HG03139 (cell line): ENCODE data around the gene OR2H2.

Experiments used
- ATAC-seq: cut with Tn5 transposase; IDR thresholded peaks from one replicate; pipeline ENCODE4 v1.9.1; 2021; ENCODE audit not compliant: unreplicated experiment

OR2H2 gene

DNA sequence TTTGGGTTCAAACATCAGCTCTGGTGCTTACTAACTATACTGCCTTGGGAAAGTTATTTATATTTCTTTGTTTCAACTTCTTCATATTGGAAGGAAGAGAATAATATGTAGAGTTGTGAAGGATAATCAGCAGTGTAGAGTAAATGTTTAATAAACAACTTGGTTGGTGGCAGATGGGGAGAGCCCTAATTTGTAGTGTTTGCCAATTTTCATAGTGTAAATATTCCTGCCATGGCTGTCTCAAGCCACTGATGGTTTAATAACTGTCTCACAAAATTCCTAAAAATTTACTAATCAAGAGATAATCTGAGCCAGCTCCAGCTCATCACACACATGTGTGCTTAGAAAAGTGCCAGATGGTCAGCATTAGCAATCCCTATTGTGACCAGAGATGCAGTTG, at the start of gene OR2H2:
OR2H2 (plus strand) TSS at position 301 of the 400 bp plus-strand sequence. CDS start 2,824 bp downstream, outside the sequence.
- ATAC-seq: no peak

DNA sequence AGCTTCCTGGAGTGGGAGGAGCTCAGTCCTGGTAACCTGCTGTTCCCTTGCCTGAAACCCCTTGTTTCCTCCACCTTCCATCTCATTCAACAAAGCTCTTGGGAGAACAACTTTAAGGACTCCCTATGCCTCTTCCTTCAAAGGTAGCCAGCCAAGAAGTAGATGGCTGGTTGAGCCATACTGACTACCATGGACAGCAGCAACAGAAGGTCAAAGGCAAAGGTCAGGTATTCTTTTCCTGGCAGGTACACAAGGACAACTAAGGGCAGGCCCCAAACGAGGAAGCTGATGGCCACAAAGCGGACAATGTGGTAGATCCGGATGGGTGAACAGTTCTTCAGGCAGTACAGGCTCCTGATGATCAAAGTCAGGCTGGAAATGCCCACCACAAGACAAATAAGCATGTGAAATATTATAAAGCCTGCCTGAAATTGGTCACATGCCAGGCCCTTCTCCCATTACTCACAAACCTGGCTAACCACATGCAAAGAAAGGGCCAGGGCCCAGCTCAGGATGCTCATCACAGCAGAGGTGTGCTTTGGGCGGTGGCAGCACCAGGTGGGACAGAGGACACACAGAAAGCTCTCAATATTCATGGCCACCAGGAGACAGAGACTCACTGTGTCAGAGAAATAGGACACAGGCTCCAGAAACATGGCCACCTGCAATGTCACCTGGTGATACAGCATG, 47.1 kb upstream of the OR2H2 start:
- ATAC-seq: no peak

DNA sequence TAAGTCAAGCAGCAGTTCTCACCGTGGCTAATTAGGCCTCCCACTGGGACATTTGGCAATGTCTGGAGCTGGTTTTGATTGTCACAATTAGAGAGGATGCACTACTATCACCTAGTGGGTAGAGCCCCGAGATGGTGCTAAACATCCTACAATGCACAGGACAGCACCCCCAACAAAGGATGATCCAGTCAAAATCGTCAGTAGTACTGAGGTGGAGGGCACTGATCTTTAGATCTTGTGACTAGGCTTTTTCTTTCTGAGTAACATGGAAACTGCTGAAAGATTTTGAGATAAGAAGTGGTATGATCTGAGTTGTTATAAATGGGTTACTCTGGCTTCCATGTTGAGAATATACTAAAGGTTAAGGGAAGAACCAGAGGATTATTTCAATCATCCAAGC, 37.3 kb upstream of the OR2H2 start:
- ATAC-seq: no peak

DNA sequence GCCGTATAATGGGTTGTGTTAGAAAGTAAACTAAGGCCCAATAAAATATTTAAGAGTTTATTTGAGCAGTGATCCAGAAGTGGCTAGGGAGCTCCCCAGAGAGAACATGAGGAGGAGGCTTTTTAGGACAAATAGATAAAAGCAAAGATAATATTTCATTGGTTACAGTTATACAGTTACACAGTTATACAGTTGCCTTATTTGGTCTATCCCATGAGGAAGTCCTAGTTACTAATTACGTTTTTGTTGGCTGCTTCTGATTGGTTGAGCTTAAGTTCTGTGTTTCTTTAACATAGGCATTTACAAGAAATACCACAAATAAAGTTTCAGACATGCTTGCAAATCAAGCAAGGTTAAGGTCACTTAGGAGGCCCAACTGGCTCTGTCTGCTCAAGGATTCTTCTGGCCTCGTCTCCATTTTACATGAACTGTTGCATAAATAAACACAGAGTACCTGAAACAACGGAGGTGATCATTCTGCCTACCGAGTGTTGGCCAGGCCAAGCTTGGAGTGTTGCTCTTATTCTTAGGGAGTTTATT, 32.3 kb upstream of the OR2H2 start:
- ATAC-seq: peak; percentile 69

DNA sequence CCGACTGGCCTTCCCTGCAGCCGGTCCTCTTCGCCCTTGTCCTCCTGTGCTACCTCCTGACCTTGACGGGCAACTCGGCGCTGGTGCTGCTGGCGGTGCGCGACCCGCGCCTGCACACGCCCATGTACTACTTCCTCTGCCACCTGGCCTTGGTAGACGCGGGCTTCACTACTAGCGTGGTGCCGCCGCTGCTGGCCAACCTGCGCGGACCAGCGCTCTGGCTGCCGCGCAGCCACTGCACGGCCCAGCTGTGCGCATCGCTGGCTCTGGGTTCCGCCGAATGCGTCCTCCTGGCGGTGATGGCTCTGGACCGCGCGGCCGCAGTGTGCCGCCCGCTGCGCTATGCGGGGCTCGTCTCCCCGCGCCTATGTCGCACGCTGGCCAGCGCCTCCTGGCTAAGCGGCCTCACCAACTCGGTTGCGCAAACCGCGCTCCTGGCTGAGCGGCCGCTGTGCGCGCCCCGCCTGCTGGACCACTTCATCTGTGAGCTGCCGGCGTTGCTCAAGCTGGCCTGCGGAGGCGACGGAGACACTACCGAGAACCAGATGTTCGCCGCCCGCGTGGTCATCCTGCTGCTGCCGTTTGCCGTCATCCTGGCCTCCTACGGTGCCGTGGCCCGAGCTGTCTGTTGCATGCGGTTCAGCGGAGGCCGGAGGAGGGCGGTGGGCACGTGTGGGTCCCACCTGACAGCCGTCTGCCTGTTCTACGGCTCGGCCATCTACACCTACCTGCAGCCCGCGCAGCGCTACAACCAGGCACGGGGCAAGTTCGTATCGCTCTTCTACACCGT, 31.5 kb upstream of the OR2H2 start:
- no peak for ATAC-seq

DNA sequence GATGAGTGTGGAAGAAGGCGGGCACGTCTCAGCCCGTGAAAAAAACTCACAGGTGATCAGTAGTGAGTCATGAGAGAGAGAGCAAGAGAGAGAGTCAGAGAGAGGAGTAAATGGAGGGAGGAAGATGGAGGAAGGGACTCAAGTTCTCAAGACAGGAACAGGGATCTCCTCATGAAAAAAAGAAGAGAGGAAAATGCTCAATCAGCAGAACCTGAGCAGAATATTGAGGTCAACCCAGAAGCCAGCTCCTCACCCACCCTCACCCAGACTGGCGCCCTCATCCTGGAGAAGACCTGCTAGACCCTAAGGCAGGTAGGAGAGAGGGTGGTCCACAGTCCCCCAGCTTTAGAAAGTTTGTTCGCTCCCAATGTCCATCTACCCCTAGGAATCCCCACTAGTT, 30.2 kb upstream of the OR2H2 start:
- no peak for ATAC-seq

DNA sequence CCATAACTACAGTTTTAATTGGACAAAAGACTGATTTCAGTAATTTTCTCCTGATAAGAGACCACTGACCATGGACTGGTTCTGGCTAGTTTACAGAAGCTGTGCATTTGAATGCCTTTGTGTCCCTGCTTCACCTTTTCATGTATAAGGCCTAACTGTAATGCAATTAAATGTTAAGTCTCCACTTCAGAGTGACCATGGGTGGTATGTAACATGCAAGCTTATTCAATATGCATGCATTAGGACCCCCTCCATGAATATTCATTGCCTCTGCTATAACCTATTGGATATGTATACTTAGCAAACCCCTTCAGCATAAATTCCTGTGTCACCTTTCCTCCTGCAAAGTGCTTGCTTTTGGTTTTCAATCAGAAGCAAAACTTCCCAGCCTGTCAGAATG, 27.6 kb upstream of the OR2H2 start:
- no peak for ATAC-seq

DNA sequence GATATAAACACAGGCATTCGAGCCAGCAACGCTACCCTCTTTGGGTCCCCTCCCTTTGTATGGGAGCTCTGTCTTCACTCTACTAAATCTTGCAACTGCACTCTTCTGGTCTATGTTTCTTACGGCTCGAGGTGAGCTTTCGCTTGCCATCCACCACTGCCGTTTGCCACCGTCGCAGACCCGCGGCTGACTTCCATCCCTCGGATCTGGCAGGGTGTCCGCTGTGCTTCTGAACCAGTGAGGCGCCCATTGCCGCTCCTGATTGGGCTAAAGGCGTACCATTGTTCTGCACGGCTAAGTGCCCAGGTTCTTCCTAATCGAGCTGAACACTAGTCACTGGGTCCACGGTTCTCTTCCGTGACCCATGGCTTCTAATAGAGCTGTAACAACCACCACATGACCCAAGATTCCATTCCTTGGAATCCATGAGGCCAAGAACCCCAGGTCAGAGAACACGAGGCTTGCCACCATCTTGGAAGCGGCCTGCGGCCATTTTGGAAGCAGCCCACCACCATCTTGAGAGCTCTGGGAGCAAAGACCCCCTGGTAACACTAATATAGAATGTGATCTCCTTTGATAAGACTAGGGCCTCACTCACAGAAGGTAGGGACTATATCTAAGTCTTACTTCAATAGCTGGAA, 26.4 kb upstream of the OR2H2 start:
- ATAC-seq: no peak

DNA sequence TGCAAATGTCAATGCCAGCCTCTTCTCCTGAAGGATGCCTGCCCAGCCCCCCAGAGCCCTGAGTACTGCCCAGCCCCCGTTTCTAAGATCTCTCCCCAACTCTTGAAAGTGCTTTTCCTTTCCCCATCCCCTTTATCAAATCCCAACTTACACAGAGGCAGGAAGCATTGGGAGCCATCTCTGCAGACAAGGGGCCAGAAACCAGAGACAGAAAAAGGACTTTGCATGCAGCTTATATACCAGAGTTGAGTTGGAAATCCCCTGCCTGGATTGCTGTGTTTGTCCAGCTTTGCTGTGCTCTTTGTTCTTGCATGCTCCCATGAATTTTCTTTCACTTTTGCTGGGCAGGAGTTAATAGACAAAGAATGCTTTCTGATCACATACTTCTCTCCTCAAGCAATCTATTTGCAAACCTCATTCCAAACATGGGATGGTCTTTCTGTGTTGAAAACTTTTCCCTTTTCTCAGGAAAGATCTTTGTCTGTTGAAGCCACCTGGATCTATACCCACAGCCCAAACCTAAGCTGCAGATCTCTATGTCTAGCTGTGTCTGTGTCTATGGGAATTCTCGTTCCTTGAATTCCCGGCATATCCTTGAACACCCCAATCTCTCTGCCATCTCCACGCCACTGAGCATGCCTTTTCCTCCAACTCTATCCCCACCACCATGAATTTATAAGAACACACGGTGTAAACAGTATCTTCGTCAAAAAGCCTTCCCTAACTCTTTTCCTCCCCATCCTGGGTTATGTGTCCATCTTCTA, 25.2 kb upstream of the OR2H2 start, which contains the start of gene UBD:
UBD (minus strand) TSS at position 209 of the 764 bp plus-strand sequence; CDS start at position 178, 31 bp downstream.
- ATAC-seq: no peak

DNA sequence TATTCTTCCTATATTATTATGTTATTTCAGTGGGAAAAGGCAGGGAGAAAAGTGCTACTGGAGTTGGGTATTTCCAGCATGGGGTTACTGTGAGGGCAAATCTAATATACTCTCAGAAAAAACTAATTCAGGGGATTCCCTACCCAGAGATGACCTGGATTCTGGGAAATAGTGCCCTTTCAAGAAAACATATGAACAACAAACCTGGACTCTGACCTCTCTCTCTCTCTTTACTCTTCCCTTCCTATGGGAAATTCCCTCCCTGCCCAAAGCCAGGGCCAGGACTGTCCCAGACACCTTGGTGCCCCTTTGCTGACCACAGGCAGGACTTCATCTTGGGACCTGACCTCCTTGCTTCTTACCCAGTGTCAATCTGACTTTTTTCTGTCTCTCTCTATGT, 23.8 kb upstream of the OR2H2 start:
- no peak for ATAC-seq

DNA sequence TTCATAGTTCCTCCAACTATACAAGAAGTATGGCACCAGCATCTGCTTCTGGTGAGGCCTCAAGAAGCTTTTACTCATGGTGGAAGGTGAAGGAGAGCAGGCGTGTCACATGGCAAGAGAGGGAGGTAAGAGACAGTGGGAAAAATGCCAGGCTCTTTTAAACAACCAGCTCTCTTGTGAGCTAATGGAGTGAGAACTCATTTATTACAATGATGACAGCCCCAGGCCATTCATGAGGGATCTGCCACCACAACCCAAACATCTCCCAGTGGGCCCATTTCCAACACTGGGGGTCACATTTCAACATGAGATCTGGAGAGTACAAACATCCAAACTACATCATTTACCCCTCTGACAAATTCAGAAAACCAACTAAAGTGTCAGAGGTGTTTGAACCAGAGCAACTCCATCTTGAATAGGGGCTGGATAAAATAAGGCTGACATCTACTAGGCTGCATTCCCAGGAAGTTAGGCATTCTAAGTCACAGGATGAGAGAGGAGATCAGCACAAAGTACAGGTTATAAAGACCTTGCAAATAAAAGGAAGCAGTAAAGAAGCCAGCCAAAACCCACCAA, 23.2 kb upstream of the OR2H2 start:
- no peak for ATAC-seq

DNA sequence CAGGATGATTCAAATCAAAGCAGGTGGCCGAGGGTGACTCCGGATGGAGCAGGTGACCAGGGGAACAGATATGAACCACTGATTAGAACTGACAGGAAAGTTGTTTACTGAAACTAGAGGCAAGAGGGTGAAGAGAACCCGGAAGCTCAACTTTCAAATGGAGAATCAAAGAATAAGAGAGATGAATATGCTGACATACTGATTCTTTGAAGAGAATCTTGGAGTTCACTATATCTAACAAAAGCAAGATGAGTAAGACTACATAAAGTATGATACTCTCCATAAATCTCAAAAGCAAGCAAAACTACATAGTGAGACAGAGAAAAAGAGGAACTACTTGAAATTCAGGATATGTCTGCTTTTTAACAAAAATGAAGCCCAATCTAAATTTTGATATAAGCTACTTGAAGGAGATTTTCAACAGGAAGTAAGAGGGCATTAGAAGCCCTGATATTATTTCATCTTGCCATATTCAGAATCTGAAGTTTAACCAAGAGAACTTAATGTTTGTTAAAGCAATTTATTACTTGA, 21.4 kb upstream of the OR2H2 start:
- ATAC-seq: no peak

DNA sequence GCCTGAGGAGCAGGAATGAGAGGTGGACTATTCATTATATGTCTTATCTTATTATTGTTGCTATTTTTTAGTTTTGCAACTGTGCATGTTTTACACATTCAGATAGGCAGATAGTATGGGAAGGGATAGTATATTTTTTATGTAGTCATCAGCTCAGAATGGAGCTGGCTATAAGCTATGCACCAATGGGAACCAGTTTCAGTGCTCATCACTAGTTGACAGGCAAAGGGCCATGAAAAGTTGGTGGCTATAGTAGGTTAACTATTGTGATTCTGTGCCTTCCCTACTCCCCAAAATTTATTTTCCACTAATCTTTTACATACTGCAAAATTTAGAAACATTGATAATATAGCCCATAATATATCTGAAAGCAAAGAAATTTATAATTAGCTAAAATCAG, 20.0 kb upstream of the OR2H2 start:
- no peak for ATAC-seq

DNA sequence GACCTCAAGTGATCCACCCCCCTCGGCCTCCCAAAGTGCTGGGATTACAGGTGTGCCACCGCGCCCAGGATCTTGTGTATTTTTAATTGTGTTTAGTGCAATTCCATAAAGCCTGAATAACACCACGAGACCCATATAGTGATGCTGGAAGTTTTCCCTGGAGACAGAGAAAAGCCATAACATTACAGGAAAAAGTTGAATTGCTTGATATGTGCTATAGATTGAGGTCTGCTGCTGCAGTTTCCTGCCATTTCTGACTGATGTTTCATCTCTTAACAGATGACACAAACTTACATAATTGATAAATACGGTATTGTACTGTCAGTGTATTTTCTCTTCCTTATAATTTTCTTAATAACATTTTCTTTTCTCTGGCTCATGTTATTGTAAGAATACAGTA, 18.1 kb upstream of the OR2H2 start:
- no peak for ATAC-seq

DNA sequence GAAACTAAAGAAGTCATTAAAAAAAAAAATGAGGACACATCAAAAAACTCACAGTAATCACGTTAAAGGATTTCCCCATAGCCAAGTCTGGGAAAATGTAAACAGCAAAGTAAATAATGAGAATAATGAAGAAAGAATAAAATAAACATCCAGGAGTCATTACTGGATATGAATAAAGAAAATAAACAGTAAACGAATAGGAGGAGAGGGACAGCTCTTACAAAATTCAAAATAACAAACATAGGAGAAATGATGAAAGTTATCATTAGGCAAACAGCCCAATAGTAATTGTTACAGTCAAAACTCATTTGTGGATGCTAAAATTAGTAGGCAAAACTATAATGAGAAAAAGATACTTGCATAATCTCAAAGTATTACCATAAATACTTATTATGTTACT, 17.4 kb upstream of the OR2H2 start:
- no peak for ATAC-seq

DNA sequence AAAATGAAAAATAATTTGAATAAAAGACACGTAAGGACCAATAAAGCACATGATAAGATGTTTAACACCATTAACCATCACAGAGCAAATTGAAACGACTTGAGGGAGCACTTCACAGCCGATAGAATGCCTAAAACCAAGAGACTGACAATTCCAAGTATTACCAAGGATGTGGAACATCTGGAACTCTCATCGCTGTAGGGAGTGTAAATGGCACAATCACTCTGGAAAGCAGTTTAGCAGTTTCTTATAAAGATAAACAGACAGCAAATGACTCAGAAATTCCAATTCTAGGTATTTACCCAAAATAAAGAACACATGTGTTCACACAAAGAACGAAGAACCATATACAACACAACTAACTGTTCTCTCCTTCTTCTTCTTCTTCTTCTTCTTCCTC, 16.9 kb upstream of the OR2H2 start:
- ATAC-seq: no peak

DNA sequence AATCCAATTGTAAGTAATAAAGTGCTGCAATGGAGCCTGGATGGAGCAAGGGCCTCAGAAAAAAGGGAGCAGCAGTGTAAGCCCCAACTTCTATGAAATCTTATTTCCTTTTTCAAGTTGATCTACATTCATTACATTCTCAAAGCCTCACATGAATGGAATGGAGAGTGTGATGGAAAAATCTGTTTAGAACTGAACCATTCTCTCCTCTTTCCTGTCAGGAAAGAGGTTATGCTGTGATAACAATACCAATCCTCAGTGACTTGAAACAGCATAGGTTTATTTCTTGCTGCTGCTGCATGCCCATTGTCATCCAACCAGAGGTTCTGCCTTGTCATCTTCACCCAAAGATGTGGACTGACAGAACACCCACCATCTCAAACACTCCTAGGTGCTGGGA, 8.9 kb upstream of the OR2H2 start:
- no peak for ATAC-seq

DNA sequence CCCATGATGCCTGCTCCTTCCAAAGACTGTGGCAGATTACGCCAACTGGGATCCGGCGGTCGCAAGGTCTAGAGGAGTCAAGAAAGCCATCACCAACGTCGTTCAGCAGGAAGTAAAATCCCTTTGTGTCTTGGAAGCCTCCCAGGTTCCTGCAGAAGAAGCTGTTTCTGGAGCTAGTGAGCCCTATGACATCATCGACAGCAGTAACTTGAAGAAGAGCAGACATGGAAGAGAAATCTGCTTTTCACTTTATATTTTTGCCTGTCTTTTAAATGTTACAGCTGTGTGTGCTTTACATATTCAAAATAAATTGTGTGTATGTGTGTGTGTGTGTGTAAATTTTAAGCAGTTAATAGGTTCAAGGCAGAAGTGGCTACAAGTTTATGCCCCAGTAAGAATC, 7.4 kb upstream of the OR2H2 start:
- no peak for ATAC-seq

DNA sequence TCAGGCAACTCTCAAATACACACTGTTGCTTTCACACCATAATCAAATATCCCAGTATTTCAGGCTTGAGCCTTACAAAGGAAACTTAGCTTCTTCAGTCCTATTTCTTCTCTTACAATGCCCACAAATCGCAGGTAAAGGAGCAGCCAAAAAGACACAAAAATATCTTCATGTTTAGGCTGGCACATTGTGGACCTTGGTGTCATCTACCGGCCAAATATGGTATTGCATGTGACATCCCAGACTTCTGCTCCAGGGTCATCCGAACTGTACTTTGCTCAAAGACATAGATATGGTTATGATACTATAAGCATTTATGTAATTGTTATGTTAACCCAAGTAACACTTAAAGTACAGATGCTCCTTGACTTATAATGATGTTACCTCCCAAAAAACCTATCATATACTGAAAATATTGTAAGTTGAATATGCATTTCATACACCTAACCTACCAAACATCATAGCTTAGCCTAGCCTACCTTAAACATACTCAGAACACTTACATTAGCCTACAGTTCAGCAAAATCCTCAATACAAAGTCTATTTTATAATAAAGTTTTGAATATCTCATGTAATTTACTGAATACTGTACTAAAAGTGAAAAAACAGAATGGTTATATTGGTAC, 4.6 kb downstream of the OR2H2 start:
- ATAC-seq: peak; percentile 63

DNA sequence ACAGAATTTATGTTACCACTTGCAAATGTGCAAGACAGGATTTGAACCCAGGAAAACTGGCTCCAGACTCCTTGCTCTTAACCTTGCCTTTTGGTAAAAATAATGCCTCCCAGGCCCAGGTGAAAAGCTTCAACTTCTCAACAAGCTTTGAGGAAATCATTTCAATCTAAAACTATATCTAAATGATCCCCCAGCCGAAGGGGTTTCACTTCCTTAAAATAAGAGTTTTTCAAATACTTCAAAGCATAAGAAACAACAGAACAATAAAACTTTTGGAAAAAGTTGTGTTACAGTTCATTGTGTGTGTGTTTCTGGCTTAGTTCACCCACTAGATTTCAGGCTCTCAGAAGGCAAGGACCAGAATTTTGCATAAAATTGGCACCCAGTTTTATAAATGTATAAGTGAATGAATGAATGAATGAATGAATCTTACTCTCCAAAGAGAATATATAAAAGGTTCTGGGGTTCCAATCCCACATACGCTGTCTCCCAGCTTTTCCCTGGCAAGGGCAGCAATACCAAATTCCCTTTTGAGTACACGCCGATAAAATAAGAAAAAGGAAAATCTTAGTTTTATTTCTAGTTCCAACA, 5.4 kb downstream of the OR2H2 start:
- no peak for ATAC-seq
